DND-41 (cell line): Measurements from ENCODE around the gene MYO18B.

ENCODE experiments used
- ATAC-seq: fragments of 200-7000 bp; cut with Tn5 transposase; 3 replicates; pipeline ENCODE4 v1.9.1; 2021; ENCODE audit warnings: low read depth; ENCODE audit not compliant: insufficient read depth
- DNase-seq: peaks from one replicate; pipeline ENCODE4 v3.0.0-alpha.2; 2020
- H2AFZ ChIP-seq: 2 replicates; pipeline ENCODE4 v1.6.0; 2012; ENCODE audit warnings: low read depth, low read length
- H3K27ac ChIP-seq: 2 replicates; pipeline ENCODE4 v1.5.1; 2012; ENCODE audit warnings: low read length, inconsistent platforms
- H3K27me3 ChIP-seq: fragments of 200-600 bp; sonication (generic); 2 replicates; pipeline ENCODE4 v1.6.0; 2012; ENCODE audit warnings: low read length, mild to moderate bottlenecking, inconsistent platforms; ENCODE audit not compliant: insufficient read depth, poor library complexity
- H3K36me3 ChIP-seq: 2 replicates; pipeline ENCODE4 v1.5.1; 2012; ENCODE audit warnings: low read length, inconsistent platforms; ENCODE audit not compliant: insufficient read depth
- H3K4me1 ChIP-seq: 2 replicates; pipeline ENCODE4 v1.5.1; 2012; ENCODE audit warnings: mild to moderate bottlenecking, low read length; ENCODE audit not compliant: insufficient read depth
- H3K4me2 ChIP-seq: 2 replicates; pipeline ENCODE4 v1.6.0; 2012; ENCODE audit warnings: mild to moderate bottlenecking, moderate library complexity, low read length, inconsistent platforms; ENCODE audit not compliant: insufficient read depth
- H3K4me3 ChIP-seq, 2 experiments: fragments of 200-600 bp in 1 of 2; shearing (Covaris generic) in 1 of 2; 2 replicates each; pipeline ENCODE4 v1.5.1; 2012 to 2016; ENCODE audit warnings: inconsistent platforms in 2 of 2, low read length in 2 of 2, mild to moderate bottlenecking in 2 of 2, low read depth in 1 of 2, moderate library complexity in 1 of 2
- H3K79me2 ChIP-seq: 2 replicates; pipeline ENCODE4 v1.6.0; 2012; ENCODE audit warnings: low read length, inconsistent platforms; ENCODE audit not compliant: insufficient read depth
- H3K9ac ChIP-seq: 2 replicates; pipeline ENCODE4 v1.6.0; 2012; ENCODE audit warnings: low read depth, mild to moderate bottlenecking, inconsistent platforms, low read length, moderate library complexity
- H3K9me3 ChIP-seq: 2 replicates; pipeline ENCODE4 v1.5.1; 2012; ENCODE audit warnings: low read length, moderate library complexity, mild to moderate bottlenecking, inconsistent platforms; ENCODE audit not compliant: insufficient read depth, severe bottlenecking
- H4K20me1 ChIP-seq: 2 replicates; pipeline ENCODE4 v1.6.0; 2012; ENCODE audit warnings: low read length; ENCODE audit not compliant: insufficient read depth
- EZH2 ChIP-seq: IDR thresholded peaks from 3 replicates; pipeline ENCODE4 v1.6.1; 2012; ENCODE audit warnings: borderline replicate concordance, low read depth, mild to moderate bottlenecking, moderate library complexity, low read length, inconsistent platforms; ENCODE audit not compliant: severe bottlenecking
- TF ChIP-seq, protein P1 (sequence below): IDR thresholded peaks from 2 replicates; pipeline ENCODE4 v1.5.1; 2012; ENCODE audit warnings: borderline replicate concordance, low read length, moderate library complexity, mild to moderate bottlenecking; ENCODE audit not compliant: poor library complexity, severe bottlenecking; ENCODE audit errors: extremely low read depth

The MYO18B gene

DNA sequence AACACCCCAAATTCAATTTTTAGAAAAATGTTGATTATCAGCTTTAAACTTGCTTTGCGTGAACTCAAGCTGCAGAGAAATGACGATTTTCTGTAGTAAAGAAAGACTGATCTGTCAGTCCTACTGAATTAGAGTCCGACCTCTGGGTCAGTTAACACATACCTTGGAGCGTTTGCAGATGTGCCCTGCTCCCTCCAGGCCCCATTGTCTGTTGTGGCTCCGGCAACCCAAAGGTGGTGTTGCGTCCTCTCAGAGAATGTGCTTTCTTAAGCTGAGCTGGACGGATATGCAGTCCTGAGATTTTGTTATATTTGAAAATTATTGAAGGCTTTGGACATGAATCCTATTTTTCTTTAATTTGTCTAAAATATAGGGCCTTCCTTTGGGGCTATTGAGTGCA lies 31.5 kb upstream of the MYO18B start:
- TF ChIP-seq EZH2 = no peak
- TF ChIP-seq, protein P1, sequence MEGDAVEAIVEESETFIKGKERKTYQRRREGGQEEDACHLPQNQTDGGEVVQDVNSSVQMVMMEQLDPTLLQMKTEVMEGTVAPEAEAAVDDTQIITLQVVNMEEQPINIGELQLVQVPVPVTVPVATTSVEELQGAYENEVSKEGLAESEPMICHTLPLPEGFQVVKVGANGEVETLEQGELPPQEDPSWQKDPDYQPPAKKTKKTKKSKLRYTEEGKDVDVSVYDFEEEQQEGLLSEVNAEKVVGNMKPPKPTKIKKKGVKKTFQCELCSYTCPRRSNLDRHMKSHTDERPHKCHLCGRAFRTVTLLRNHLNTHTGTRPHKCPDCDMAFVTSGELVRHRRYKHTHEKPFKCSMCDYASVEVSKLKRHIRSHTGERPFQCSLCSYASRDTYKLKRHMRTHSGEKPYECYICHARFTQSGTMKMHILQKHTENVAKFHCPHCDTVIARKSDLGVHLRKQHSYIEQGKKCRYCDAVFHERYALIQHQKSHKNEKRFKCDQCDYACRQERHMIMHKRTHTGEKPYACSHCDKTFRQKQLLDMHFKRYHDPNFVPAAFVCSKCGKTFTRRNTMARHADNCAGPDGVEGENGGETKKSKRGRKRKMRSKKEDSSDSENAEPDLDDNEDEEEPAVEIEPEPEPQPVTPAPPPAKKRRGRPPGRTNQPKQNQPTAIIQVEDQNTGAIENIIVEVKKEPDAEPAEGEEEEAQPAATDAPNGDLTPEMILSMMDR = no peak
- Histone ChIP-seq H3K36me3 (no peaks in the 10 kb centered on the region), H4K20me1 (no peaks in the 10 kb centered on the region; the same call in 1 of the 2 replicates), H3K27ac (no peak overlapping the region), H3K4me1 (no peaks in the 10 kb centered on the region), H3K9me3 (no peaks in the 10 kb centered on the region), H3K4me2 (no peak overlapping the region), H3K4me3 (no peak overlapping the region), H3K79me2 (no peaks in the 10 kb centered on the region), H3K27me3 (no peaks in the 10 kb centered on the region), H3K9ac (no peak overlapping the region), H2AFZ (no peak overlapping the region)
- DNase-seq (no peak), ATAC-seq (no peak)

DNA sequence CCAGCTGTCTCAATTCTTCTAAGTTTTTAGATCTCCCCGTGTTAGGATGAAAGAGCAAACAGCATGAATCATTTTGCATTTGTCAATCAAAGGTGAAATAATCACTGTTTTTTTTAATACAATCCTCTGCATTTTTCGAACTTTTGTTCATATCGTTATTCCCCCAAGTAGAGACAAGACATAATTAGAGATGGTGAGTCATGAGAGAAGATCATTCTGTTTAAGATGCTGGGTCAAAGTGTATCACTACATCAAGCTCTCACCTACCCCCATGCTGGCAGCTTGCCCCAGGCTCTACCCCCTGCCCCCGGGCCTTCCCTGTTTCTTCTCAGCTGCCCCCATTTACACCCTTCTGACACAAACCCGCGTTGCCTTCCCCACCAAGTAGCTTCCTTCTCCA lies 30.5 kb upstream of the MYO18B start:
- no peak for TF ChIP-seq EZH2
- TF ChIP-seq, protein P1 = no peak
- Histone ChIP-seq H3K79me2 (no peaks in the 10 kb centered on the region), H3K4me2 (no peak overlapping the region), H3K36me3 (no peaks in the 10 kb centered on the region), H2AFZ (no peak overlapping the region), H3K9me3 (no peaks in the 10 kb centered on the region), H3K4me1 (no peaks in the 10 kb centered on the region), H4K20me1 (no peaks in the 10 kb centered on the region; the same call in 1 of the 2 replicates), H3K4me3 (no peak overlapping the region), H3K9ac (no peak overlapping the region), H3K27ac (no peak overlapping the region), H3K27me3 (no peaks in the 10 kb centered on the region)
- ATAC-seq = no peak
- no peak for DNase-seq

DNA sequence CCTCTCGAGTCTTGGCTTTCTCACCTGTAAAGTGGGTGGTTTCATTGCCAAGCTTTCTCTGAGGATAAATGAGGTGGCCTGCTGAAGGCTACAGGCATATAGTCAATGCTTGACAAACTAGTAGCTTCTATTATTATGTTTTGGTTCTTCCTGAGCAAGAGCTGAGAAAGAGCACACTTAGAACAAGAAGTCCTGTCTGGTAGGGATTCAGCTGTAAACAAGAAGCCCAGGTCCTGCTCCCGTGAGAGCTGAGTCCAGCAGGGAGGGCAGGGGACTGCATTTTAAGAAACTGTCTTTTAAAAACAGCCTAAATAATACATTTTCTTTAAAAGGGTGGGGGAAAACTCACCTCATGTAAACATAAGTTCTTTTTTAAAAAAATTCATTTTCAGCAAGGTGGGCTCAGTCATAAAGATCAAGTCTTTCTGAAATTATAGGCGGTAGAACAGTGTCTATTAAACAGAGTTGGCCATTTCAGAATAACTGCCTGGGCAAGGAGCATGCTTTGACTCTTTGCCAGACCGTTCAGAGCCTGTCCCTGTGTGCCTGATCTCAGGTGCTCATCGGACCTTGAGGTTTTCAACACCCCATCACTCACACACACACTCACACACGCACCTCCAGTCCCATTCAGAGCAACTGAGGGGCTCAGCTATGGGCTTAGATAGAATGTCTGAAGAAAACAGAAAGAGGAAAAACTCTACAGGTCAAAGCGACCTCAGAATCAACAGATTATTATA lies 29.2 kb upstream of the MYO18B start:
- no peaks in the 10 kb centered on the region for H3K79me2 ChIP-seq
- TF ChIP-seq, protein P1 = no peak
- no peak for TF ChIP-seq EZH2
- no peak overlapping the region for H3K4me3 ChIP-seq
- no peak overlapping the region for H3K9ac ChIP-seq
- no peaks in the 10 kb centered on the region; the same call in 1 of the 2 replicates for H4K20me1 ChIP-seq
- H3K9me3 ChIP-seq = no peaks in the 10 kb centered on the region
- ATAC-seq (no peak), DNase-seq (no peak)
- no peaks in the 10 kb centered on the region for H3K4me1 ChIP-seq
- H3K4me2 ChIP-seq = no peak overlapping the region
- H2AFZ ChIP-seq = no peak overlapping the region
- H3K36me3 ChIP-seq = no peaks in the 10 kb centered on the region
- H3K27ac ChIP-seq = no peak overlapping the region
- H3K27me3 ChIP-seq = no peaks in the 10 kb centered on the region
